ENCODE results near the gene MAP6. TPM values are rescaled to one million over a fixed set of nuclear protein-coding genes. Genes with fewer than 3 reads are reported as not detected.

Gene MAP6
- total RNA-seq, 1 donor from 2014 or later: 1.4 TPM

DNA sequence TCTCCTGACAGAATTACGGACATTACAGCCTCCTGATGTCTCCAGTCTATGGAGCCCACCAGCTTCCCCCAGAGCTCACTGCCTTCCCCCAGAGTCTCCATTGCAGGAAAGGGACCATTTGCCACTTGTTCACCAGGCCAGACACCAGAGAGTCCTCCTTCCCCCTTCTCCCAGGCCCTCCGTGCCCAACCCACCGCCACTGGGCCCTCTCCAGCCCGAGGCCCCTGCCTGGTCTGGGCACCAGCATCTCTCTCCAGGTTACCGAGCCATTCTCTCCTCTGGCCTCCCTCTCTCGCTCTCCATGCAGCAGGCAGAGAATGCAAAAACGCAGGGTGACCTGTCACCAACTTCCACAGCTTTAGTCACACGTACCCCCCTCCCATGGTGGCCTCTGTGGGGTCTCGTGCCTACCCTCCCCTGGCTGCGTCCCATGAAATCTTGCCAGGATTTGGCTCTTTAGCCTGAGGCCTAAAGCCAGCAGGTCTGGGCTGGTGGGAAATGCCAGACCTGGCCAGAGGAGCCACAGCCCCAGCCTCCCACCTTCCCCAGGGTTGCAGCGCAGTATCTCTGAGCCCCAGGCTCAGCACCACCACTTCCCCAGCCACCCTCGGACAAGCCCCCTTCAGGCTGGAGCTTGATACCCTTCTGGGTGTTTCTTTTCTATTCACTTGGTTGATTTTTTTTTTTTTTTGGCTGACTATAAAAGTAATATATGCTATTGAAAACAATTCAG is 113.6 kb downstream of the MAP6 start:
- no peak for DNase-seq (ENCODE audit: extremely low read depth, low read depth, low spot score)

DNA sequence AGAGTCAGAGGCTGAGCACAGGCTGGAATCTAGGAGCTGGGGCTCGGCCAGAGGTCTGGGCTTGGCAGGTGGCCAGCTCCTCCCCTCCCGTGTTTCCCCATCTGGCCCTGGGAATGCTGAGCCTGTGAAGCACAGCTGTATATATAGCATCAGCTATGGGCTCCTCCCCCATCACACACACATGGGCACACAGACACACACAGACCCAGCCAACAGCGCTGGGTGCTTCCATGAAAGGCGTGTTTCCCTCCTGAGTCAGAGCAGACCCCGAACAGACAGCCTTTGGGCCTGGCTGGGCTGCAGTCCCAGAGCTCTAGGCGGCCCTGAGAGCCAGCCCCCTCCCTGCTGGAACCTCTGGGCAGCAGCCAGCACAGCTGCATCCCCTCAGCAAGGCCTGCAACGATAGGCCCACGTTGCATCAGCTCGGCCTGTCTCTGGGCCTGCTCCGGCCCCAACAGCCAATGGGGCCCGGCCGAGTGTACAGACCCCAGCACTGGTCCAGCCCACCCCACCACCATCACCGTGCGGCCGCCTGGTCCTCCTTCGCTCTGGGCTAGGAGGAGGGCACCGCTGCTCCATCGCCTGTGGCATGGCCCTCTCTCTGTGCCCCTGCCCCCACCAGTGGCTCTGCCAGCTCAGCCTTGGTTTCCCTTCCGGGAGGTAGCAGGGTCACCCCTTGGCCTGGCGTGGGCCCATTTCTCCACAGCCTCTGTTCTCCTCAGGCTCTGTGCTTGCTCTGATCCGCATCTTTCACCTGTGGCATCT is 114.4 kb downstream of the MAP6 start:
- DNase-seq (ENCODE audit: extremely low read depth, low read depth, low spot score): no peak

DNA sequence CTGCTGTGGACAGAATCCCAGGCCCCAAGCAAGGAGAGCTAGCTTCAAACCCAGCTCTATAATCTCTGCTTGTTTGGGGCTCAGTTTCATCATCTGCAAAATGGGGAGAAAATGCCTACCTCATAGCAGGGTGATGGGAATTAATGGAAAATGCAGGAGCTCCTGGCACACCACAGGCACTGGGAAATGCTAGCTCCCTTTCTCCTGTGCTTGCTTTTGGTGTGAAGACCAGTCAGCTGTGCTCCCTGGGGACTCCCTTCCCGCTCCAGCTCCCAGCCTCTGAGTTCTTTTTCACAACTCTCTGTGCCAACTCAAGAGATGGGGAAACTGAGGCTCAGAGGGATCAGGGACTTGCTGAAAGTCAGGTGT is 115.0 kb downstream of the MAP6 start:
- DNase-seq (ENCODE audit: extremely low read depth, low read depth, low spot score): no peak

DNA sequence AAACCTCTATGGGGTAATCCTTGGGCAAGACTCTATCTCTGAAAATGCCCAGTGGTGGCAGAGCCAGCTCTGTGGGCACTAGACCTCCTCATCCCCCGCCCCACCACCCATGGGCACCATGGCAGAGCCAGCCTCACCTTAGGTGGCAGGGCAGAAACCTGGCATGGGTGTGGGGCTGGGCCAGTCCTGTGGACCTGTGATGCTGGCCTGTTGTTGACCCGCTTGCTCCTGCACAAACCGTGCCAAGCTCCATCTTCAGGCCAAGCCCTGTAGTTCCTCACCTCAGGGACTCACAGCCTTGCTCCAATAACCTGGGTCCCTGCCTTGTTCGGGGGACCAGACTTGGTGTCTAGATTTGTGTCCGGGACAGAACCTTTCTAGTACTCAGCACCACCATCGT is 115.7 kb downstream of the MAP6 start:
- DNase-seq (ENCODE audit: extremely low read depth, low read depth, low spot score): no peak

DNA sequence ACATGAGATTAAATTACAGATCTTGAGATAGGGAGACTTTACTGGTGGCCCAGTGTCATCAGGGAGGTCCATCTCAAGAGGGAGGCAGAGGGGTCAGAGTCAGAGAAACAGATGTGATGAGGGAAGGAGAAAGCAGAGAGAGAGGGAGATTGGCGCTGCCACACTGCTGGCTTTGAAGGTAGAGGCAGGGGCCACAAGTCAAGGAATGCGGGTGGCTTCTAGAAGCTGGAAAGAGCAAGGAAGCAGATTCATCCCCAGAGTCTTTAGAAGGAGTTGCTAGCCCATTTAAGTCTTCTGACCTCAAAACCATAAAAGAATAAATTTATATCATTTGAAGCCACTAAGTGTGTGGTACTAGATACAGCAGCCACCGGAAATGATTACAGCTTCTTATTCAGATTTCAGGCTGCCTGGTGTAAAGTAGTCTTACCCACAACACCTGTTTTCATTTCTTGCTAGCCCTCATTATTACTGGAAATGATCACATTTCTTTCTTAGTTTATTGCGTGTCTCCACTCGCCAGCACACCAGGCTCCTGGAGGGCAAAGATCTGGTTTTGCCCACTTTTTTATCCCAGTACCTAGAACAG is 119.4 kb downstream of the MAP6 start:
- DNase-seq (ENCODE audit: extremely low read depth, low read depth, low spot score): no peak

DNA sequence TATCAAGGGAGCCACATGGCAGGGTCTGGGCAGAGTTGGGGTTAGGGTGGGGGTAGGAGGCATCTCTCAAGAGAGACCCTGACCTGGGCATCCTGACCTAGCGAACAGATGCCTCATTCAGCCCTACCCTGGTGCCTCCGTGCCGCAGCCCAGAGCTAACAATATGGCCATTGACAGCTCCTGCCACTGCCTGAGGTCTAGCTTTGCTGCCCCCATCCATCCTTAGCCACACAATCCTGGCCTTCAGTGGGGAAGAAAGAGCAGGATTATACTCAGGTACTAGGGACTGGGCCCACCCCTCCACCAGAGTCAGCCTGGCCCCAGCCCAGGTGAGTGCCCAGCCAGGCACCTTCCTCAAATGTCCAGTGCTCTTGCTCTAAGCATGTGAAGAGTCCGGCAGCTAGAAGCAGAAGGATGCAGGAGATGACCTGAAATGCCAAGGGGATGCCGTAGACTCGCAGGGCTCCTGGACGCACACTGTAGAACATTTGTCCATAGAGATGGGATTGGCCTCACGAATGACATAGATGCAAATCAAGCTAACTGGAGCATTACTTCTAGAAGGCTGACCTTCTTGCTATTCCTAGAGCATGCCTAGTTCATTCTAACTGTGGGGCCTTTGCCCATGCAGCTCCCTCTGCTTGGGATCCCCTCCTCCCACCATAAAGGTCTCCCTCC is 120.1 kb downstream of the MAP6 start:
- DNase-seq (ENCODE audit: extremely low read depth, low read depth, low spot score): no peak

DNA sequence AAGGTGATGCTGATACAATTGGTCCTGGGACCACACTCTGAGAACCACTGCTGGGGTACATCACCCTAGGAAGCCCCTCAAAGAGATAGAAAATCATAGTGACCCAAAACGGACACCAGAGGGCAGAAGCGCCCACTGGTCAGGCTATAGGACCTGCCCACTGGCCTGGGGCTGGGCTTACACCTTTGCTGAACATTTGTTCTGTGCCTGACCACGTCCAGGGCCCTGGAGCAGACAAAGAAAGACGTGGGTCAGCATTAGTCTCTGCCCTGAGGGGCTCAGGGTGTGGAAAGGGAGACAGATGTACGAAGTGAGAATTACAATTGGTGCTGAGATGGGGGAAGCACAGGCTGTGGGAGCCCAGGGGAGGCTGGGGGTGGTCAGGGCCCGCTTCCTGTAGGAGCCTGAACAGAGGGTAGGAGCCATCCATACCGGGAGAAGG is 121.2 kb downstream of the MAP6 start:
- DNase-seq (ENCODE audit: extremely low read depth, low read depth, low spot score): no peak

DNA sequence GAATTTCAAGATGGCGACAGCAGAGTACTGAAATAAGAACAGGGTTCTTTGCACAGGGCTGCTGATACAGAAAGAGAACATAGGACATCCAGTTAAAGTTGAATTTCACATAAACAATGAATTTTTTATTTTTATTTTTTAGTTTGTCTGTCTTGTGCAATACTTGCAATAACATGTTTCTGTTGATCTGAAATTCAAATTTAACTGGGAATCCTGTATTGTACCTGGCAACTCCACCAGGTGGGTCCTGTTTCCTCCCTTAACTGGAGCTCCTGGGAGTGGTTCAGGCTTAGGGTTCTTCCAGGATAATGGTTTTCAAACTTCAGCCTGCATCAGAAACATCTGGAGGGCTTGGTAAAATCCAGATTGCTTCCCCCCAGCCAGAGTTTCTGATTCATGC is 121.7 kb downstream of the MAP6 start:
- no peak for DNase-seq (ENCODE audit: extremely low read depth, low read depth, low spot score)

DNA sequence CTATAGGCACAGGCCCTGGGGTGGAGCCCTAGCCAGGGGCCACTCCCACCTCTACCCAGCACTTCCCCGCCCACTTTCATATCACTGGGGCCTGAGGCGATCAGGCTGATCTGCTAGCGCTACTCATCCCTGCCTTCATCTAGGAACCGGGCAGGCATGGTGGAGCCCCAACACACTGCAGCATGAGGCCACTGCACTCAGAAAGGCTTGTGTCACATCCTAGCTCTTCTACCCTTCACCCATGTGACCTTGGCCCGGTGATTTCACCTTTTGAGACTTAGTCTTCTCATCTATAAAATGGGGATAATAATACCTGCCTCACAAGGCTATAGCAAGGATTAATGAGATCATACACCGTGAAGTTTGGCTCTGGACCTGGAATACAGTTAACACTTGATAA is 125.0 kb downstream of the MAP6 start:
- no peak for DNase-seq (ENCODE audit: extremely low read depth, low read depth, low spot score)

DNA sequence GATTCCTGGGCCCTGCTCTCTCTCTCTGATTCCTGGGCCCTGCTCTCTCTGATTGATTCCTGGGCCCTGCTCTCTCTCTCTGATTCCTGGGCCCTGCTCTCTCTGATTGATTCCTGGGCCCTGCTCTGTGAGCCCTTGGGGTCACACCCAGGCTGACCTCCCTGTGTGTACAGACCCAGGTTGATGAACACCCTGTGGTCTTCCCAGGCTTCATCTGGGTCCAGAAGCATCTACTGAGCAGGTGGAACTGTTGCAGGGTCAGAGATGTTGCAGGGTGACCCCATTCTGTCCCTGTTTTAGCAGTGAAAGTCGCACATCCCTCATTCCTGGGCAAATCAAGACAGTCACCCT is 126.8 kb downstream of the MAP6 start:
- DNase-seq (ENCODE audit: extremely low read depth, low read depth, low spot score): no peak

DNA sequence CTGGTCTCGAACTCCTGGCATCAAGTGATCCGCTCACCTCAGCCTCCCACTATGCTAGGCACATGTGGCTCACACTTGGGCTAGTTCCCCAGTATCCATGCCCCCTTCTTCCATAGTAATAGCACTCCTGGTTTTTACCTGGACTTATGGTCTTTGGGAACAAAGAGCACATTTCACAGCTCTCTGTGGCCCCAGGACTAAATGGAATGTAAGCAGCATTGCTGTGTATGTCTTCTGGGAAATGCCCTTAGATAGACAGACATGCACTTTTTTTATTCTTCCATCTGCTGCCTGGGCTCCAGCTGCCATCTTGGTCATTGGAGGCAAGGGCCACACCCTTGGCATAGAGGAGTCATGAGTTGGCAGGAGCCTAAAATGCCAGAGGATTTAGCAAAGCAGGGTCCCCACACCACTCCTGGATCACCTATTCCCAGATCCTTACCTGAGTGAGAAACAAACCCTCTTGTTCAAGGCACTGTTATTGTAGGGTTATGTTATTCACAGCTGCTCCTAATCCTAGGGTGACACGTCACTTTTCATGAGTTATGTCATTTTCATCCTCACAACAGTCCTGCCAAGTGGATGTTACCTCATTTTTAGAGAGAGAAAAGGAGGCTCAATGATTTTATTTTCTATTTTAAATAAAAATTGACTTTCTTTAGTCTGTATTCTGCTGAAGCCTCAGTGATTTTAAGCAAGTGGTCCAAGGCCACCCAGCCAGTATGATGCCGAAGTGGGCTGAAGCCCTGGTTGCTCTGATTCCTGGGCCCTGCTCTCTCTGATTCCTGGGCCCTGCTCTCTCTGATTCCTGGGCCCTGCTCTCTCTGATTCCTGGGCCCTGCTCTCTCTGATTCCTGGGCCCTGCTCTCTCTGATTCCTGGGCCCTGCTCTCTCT is 127.4 kb downstream of the MAP6 start:
- DNase-seq (ENCODE audit: extremely low read depth, low read depth, low spot score): no peak

DNA sequence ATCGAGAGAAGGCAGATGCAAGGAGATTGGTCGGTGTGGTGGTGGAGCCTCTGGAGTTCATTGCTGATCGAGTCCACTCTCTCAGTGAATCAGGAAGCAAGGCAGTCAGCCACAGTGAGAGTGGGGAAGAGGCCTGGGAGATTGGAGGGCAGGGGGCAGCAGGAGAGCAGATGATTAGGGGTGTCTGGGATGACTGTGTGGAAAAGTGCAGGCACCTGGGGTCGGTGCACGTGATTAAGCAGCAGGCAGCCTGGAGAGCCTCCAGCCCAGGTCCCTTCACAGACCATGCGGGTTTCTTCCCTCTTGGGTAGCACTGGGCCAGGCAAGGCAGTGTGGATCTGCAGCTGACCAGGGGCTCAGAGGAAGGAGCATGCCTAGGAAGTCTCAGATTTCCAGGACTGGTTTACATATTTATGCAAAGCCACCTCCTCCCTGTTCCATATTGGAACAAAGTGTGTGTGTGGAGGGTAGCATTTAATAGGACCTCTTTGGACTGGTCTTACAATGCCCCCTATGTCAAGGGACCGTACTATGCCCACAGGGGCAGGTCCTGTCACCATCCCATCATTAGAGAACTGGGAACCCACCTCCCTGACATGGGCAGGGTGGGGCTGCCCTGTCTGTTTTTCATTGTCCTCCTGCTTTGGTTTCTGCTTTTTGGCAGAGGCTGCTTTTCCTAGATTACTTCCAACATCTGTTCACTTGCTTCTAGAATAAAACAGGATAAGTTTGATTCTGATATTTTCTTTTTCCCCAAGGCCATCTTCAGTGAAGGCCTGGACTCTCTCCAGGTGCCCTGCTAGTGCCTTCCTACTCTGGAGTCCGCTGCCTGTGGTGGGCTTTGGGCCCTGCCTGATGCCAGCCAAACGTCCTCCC is 129.1 kb downstream of the MAP6 start:
- no peak for DNase-seq (ENCODE audit: extremely low read depth, low read depth, low spot score)

DNA sequence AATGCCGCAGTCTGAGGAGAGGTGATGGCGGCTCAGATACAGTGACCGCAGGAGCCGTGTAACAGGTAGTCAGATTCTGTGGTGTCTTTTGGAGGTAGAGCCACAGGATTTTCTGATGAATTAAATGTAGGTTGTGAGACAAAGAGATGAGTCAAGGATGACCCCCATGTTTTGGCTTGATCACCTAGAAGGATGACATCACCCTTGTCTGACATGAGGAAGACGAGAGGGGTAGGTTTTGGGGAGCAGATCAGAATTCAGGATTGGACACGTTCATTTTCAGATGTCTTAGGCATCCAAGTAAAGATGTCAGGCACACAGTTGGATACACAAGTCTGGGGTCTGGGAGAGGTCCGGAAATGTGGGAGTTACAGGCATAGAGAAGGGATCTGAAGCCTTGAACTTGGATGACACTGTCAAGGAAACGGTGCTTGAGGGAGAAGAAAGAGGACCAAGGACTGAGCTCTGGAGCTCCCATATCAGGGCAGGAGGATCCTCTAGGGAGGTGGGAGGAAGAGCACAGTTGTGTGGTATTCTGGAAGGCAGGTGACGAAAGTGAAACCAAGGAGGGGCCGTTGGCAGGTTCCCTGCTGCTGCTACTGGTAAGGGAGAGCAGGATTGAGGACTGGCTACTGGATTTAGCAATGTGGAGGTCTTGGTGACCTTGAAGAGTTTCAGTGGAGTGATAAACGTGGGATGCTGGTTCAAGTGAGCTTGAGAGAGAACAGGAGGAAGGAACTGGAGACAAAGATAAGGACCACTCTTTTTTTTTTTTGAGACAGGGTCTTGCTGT is 130.5 kb downstream of the MAP6 start:
- DNase-seq (ENCODE audit: extremely low read depth, low read depth, low spot score): no peak

DNA sequence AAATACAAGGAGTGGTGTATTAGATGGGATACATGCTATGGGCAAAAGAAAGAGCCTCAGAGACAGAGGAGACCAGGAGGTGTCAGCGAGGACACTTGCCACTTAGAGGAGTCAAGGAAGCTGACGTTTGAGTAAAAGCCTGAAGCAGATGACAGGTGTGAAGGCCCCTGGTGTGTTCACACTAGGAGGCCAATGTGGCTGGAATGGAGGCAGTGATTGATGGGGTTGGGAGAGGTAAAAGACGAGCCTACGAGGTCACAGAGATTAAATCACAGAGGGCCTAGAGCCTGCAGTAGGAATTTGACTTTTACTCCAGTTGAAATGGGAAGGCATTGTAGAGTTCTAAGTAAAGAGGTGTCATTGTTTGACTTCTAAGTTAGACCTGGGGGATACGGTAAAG is 131.1 kb downstream of the MAP6 start:
- no peak for DNase-seq (ENCODE audit: extremely low read depth, low read depth, low spot score)

Other genes starting within 250 kb of the MAP6 start
- 2.3 and 4.7 TPM in 2 replicates for gene KLHL35, start 235.8 kb downstream of the MAP6 start, total RNA-seq
- gene GDPD5, start 143.1 kb downstream of the MAP6 start, total RNA-seq: 34.6 and 90.1 TPM in 2 replicates
- 875 and 921 TPM in 2 replicates for gene SERPINH1, start 106.8 kb downstream of the MAP6 start, total RNA-seq
- not detected in 2 replicates for gene MOGAT2, start 48.8 kb upstream of the MAP6 start, total RNA-seq
- gene DGAT2, start 99.7 kb upstream of the MAP6 start, total RNA-seq: 0.88 and 3.0 TPM in 2 replicates
- gene UVRAG, start 146.2 kb upstream of the MAP6 start, total RNA-seq: 32.1 and 44.7 TPM in 2 replicates

Data from glomerular endothelial cell (primary cell).